SU-DHL-6 (cell line): Measurements from ENCODE around the gene PCDHGA3.
"Not testable (repeated sequence)": the region's sequence is repeated elsewhere in the genome, so short reads cannot be mapped to it uniquely, and the experiment has no call there.

ENCODE experiments used
- EZH2phosphoT487 ChIP-seq: fragments of 200-600 bp; sonication (generic), shearing (Covaris generic); conservative IDR thresholded peaks from 2 replicates; pipeline ENCODE4 v1.6.1; 2018; ENCODE audit warnings: mild to moderate bottlenecking, antibody characterized with exemption, low read length, moderate library complexity, mixed read lengths
- TF ChIP-seq, protein P1 (sequence below): fragments of 200-600 bp; sonication (generic); IDR thresholded peaks from one replicate; pipeline ENCODE4 v1.5.1; 2017; ENCODE audit warnings: antibody characterized with exemption, mild to moderate bottlenecking, low read length, moderate library complexity; ENCODE audit not compliant: insufficient read depth, poor library complexity, severe bottlenecking

DNA sequence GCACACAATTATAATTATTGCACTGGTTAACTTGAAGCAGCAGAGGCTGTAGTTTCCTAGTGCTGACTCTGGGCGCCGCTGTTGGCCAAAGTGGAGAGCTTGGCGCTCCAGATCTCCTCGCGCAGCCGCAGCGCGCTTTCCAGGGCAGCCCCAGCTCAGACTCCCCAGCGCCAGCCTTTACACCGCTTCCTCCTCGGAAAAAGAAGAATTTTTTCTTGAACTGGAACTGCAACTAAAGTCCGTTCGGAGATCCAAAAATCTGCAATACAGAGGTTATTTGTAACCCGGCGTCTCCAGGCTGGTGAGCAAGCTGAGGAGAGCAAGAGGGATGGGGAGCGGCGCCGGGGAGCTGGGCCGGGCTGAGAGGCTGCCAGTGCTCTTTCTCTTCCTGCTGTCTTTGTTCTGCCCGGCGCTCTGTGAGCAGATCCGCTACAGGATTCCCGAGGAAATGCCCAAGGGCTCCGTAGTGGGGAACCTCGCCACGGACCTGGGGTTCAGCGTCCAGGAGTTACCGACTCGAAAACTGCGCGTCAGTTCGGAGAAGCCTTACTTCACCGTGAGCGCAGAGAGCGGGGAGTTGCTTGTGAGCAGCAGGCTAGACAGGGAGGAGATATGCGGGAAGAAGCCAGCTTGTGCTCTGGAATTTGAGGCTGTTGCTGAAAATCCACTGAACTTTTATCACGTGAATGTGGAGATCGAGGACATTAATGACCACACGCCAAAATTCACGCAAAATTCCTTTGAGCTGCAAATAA, 44.1 kb downstream of the PCDHGA3 start, which contains the start of gene PCDHGB4:
- TF ChIP-seq, protein P1, sequence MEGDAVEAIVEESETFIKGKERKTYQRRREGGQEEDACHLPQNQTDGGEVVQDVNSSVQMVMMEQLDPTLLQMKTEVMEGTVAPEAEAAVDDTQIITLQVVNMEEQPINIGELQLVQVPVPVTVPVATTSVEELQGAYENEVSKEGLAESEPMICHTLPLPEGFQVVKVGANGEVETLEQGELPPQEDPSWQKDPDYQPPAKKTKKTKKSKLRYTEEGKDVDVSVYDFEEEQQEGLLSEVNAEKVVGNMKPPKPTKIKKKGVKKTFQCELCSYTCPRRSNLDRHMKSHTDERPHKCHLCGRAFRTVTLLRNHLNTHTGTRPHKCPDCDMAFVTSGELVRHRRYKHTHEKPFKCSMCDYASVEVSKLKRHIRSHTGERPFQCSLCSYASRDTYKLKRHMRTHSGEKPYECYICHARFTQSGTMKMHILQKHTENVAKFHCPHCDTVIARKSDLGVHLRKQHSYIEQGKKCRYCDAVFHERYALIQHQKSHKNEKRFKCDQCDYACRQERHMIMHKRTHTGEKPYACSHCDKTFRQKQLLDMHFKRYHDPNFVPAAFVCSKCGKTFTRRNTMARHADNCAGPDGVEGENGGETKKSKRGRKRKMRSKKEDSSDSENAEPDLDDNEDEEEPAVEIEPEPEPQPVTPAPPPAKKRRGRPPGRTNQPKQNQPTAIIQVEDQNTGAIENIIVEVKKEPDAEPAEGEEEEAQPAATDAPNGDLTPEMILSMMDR, result not testable (repeated sequence)
- TF ChIP-seq EZH2phosphoT487, result not testable (repeated sequence)
